ENCODE results near the gene PPP6R2. TPM values are rescaled to one million over a fixed set of nuclear protein-coding genes. Genes with fewer than 3 reads are reported as not detected.

PPP6R2 gene
- polyA plus RNA-seq, 2 donors: 30.2 to 38.2 TPM

DNA sequence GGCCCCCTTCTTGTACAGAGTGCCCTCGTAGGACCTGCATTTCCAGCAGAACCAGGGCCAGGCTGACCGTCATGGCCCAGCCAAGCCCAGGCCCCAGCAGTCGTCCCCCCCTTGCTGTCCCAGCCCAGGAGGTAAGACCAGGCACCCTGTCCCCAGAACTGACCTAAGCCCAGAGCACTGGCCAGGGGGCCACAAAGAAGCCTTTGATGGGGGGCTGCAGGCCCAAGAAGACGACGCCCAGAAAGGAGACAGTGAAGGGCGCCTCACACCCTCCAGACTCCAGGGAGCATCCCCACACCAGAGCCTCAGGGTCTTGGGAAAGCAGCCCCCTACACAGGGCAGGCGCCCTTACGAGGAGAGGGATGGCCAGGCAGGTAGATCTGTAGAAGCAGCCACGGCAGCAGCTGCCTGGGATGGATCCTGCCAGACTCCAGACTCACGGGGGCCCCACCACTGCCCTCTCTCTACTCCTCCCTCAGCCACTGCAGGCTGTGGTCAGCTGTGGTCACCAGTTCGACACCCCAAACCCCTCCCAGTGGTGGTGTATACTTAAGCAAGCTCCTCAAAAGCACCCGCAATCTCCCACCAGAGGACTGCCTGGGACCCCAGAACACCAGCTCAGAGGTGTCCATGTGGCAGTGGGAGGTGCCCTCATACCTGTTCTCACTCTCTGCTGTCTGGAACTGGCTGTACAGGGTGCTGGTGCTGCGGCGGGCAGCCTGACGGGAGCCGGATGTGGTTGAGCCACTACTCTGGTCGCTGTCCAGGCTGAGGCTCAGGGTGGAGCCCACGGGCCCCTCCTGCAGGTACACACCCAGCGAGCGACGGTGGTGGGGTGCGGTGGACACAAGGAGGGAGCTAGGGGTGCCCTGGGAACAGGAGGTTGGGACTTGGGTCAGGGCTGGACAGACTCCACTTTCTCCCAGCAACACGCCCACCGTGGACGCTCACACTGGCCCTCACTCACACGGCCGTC lies 104.7 kb downstream of the PPP6R2 start:
- Histone ChIP-seq H3K27ac (ENCODE audit: low read depth in 2 of 2, low read length in 1 of 2) (no peak overlapping the region), H3K9me3 (ENCODE audit: control insufficient read depth in 2 of 2, insufficient read depth in 1 of 2, low read depth in 1 of 2, low read length in 1 of 2) (peaks cover 0 to 4% of the 10 kb centered on the region in 2 donors), H3K4me3 (ENCODE audit: low read depth in 1 of 2, low read length in 2 of 2) (no peak overlapping the region), H3K4me1 (ENCODE audit: control insufficient read depth in 2 of 2, insufficient read depth in 2 of 2, low read length in 1 of 2) (no peaks in the 10 kb centered on the region), H3K27me3 (ENCODE audit: control insufficient read depth in 1 of 2, insufficient read depth in 2 of 2, low read length in 2 of 2) (no peaks in the 10 kb centered on the region), H3K36me3 (ENCODE audit: control insufficient read depth in 2 of 2, insufficient read depth in 2 of 2, low read length in 1 of 2) (peaks cover 15 to 44% of the 10 kb centered on the region in 2 donors)
- WGBS, 2 donors: 79 to 83% methylated on average over 27 of the region's 27 CpGs

DNA sequence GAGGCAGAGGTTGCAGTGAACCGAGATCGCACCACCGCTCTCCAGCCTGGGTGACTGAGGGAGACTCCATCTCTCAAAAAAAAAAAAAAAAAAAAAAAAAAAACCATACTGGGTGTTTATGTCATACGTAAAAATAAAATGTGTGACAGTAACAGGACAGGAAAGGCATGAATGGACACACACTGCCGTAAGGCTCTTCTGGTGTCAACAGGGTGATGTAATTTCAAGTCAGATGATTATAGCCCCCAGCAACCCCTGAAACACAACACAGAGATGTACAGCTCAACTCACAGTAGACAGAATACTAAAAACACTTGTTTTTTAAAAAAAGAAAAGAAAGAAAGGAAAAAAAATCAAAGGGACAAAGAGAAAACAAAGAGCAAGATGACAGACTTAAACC lies 109.5 kb downstream of the PPP6R2 start:
- H3K4me1 ChIP-seq (ENCODE audit: control insufficient read depth in 2 of 2, insufficient read depth in 2 of 2, low read length in 1 of 2): no peaks in the 10 kb centered on the region
- no peaks in the 10 kb centered on the region for H3K9me3 ChIP-seq (ENCODE audit: control insufficient read depth in 2 of 2, insufficient read depth in 1 of 2, low read depth in 1 of 2, low read length in 1 of 2)
- peaks cover 24 to 60% of the 10 kb centered on the region in 2 donors for H3K36me3 ChIP-seq (ENCODE audit: control insufficient read depth in 2 of 2, insufficient read depth in 2 of 2, low read length in 1 of 2)
- no peak overlapping the region for H3K27ac ChIP-seq (ENCODE audit: low read depth in 2 of 2, low read length in 1 of 2)
- H3K27me3 ChIP-seq (ENCODE audit: control insufficient read depth in 1 of 2, insufficient read depth in 2 of 2, low read length in 2 of 2): no peaks in the 10 kb centered on the region
- H3K4me3 ChIP-seq (ENCODE audit: low read depth in 1 of 2, low read length in 2 of 2): no peak overlapping the region
- whole genome bisulfite sequencing, 2 donors: 89 to 90% methylated on average over 5 of the region's 5 CpGs

DNA sequence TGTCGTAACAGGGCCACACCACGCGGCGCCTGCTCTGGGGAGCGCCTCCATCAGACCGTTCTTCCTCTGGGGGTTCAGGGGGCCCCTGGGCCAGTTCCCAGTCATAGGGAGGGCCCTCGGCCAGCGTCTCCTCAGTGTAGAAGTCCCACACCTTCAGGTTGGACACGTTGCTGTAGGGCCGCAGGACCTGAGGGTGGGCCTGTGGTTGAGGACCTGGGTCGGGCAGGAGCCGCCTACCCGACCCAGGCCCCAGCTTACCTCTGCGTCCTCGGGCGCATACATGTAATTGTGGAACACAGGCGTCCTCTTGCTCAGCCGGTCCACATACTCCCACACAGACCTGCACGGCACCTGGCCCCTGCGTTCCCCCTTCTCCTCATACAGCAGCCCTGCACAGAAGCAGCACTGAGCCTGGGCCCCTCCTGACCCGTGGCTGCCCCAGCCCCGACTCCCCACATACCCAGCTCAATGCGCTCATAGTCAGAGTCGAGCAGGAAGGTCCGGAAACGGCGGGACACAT lies 111.5 kb downstream of the PPP6R2 start:
- Histone ChIP-seq H3K4me3 (ENCODE audit: low read depth in 1 of 2, low read length in 2 of 2) (no peak overlapping the region), H3K27me3 (ENCODE audit: control insufficient read depth in 1 of 2, insufficient read depth in 2 of 2, low read length in 2 of 2) (no peaks in the 10 kb centered on the region), H3K9me3 (ENCODE audit: control insufficient read depth in 2 of 2, insufficient read depth in 1 of 2, low read depth in 1 of 2, low read length in 1 of 2) (no peaks in the 10 kb centered on the region), H3K36me3 (ENCODE audit: control insufficient read depth in 2 of 2, insufficient read depth in 2 of 2, low read length in 1 of 2) (peaks cover 19 to 65% of the 10 kb centered on the region in 2 donors), H3K27ac (ENCODE audit: low read depth in 2 of 2, low read length in 1 of 2) (no peak overlapping the region), H3K4me1 (ENCODE audit: control insufficient read depth in 2 of 2, insufficient read depth in 2 of 2, low read length in 1 of 2) (peaks cover 0 to 3% of the 10 kb centered on the region in 2 donors)
- 94% methylated on average over 27 of the region's 27 CpGs for WGBS, 2 donors

DNA sequence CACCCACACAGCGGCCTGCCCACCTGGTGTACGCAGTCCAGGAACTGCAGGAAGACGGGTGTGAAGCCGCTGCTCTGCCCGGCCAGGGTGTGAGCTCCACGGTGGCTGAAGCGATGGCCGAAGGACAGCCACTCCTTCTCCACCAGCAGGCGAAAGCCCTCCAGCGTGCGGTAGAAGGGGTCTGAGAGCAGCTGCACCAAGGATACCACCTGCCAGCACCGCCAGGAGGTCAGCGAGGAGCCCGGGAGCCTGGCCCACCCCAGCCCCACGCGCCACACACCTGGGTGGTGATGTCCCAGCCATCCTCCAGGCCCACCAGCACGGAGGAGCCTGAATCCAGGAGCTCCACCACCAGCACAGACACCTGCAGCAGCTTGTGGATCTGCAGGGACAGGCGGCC lies 112.1 kb downstream of the PPP6R2 start:
- Histone ChIP-seq H3K27me3 (ENCODE audit: control insufficient read depth in 1 of 2, insufficient read depth in 2 of 2, low read length in 2 of 2) (no peaks in the 10 kb centered on the region), H3K9me3 (ENCODE audit: control insufficient read depth in 2 of 2, insufficient read depth in 1 of 2, low read depth in 1 of 2, low read length in 1 of 2) (no peaks in the 10 kb centered on the region), H3K4me1 (ENCODE audit: control insufficient read depth in 2 of 2, insufficient read depth in 2 of 2, low read length in 1 of 2) (peaks cover 0 to 5% of the 10 kb centered on the region in 2 donors), H3K4me3 (ENCODE audit: low read depth in 1 of 2, low read length in 2 of 2) (no peak overlapping the region), H3K27ac (ENCODE audit: low read depth in 2 of 2, low read length in 1 of 2) (no peak overlapping the region), H3K36me3 (ENCODE audit: control insufficient read depth in 2 of 2, insufficient read depth in 2 of 2, low read length in 1 of 2) (peaks cover 19 to 69% of the 10 kb centered on the region in 2 donors)
- WGBS, 2 donors: 91 to 96% methylated on average over 13 to 18 of the region's 18 CpGs

DNA sequence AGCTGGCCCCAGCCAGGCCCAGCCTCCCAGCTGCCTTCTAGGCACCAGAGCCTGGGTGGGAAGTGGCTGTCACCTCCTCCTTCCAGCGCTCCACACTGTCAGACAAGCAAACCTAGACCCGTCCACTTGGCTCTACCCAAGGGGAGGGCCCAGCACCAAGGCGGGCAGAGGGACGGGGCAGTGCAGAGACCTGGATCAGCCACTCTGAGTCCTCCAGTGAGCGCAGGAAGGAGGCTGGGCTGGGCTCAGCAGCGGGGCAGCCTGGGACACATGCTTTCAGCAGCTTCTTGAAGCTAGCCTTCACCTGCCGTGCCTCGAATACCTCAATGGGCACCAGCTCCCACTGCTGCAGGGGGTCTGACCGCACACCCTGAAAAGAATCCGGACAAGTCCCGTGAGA lies 112.9 kb downstream of the PPP6R2 start:
- Histone ChIP-seq H3K27ac (ENCODE audit: low read depth in 2 of 2, low read length in 1 of 2) (no peak overlapping the region), H3K4me1 (ENCODE audit: control insufficient read depth in 2 of 2, insufficient read depth in 2 of 2, low read length in 1 of 2) (peaks cover 5 to 11% of the 10 kb centered on the region in 2 donors), H3K4me3 (ENCODE audit: low read depth in 1 of 2, low read length in 2 of 2) (no peak overlapping the region), H3K36me3 (ENCODE audit: control insufficient read depth in 2 of 2, insufficient read depth in 2 of 2, low read length in 1 of 2) (peaks cover 19 to 73% of the 10 kb centered on the region in 2 donors), H3K9me3 (ENCODE audit: control insufficient read depth in 2 of 2, insufficient read depth in 1 of 2, low read depth in 1 of 2, low read length in 1 of 2) (no peaks in the 10 kb centered on the region), H3K27me3 (ENCODE audit: control insufficient read depth in 1 of 2, insufficient read depth in 2 of 2, low read length in 2 of 2) (no peaks in the 10 kb centered on the region)
- 94 to 97% methylated on average over 11 of the region's 11 CpGs for WGBS, 2 donors

DNA sequence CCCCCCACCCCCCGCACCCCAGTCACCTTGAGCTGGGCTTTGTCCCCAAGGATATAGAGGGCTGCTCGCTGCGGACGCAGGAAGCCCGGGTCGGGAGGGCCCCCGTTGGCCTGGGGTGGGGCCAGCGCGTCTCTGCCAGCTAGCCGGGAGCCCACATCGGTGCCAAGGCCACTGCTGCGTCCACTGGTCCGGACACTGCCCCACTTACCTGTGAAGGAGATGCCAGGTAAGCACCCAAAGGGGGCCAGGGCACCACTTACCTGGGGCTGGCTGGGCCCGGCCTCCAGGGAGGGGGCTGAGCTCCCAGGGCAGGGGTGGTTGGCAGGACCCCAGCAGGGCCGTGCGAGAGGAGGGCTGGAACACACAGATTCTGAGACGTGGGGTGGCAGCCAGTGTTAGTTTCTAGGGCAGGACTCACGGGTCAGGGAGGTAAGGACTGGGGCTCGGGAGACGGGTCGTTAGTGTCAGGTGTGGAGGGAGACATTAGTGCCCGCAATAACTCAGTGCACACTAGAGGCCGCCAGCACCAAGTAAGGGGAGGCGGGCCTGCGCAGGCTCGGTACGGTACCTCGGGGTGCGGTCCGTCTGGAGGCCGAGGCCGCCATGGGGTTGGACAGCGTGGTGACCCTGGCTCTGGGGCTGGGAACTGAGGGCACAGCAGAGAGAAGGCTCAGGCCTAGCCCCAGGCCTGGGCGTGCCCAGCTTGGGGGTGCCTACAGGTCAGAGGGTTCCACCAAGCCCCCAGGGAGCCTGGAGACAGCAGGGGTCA lies 113.5 kb downstream of the PPP6R2 start:
- Histone ChIP-seq H3K9me3 (ENCODE audit: control insufficient read depth in 2 of 2, insufficient read depth in 1 of 2, low read depth in 1 of 2, low read length in 1 of 2) (no peaks in the 10 kb centered on the region), H3K4me1 (ENCODE audit: control insufficient read depth in 2 of 2, insufficient read depth in 2 of 2, low read length in 1 of 2) (peaks cover 5 to 17% of the 10 kb centered on the region in 2 donors), H3K27ac (ENCODE audit: low read depth in 2 of 2, low read length in 1 of 2) (no peak overlapping the region), H3K27me3 (ENCODE audit: control insufficient read depth in 1 of 2, insufficient read depth in 2 of 2, low read length in 2 of 2) (no peaks in the 10 kb centered on the region), H3K36me3 (ENCODE audit: control insufficient read depth in 2 of 2, insufficient read depth in 2 of 2, low read length in 1 of 2) (peaks cover 23 to 79% of the 10 kb centered on the region in 2 donors), H3K4me3 (ENCODE audit: low read depth in 1 of 2, low read length in 2 of 2) (no peak overlapping the region)
- 85 to 89% methylated on average over 34 of the region's 34 CpGs for WGBS, 2 donors

DNA sequence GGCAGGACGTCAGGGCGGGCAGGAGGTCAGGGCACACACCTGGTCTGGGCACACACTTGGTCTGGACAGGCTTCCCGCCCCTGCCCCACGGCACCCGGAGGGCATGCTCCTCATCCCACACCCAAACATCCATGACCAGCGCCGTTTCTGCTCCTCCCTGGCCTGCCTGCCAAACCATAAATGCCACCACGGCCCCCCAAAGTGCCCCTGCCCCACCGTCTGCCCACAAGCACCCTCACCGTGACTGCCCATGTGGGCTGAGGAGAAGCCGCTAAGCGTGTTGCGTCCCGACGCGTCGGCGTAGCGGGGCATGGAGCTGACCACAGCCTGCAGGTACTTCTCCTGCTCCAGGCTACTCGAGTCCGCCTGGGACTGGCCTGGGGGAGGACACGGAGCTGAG lies 115.9 kb downstream of the PPP6R2 start:
- no peaks in the 10 kb centered on the region for H3K27me3 ChIP-seq (ENCODE audit: control insufficient read depth in 1 of 2, insufficient read depth in 2 of 2, low read length in 2 of 2)
- H3K27ac ChIP-seq (ENCODE audit: low read depth in 2 of 2, low read length in 1 of 2): no peak overlapping the region
- H3K4me3 ChIP-seq (ENCODE audit: low read depth in 1 of 2, low read length in 2 of 2): no peak overlapping the region
- peaks cover 29 to 95% of the 10 kb centered on the region in 2 donors for H3K36me3 ChIP-seq (ENCODE audit: control insufficient read depth in 2 of 2, insufficient read depth in 2 of 2, low read length in 1 of 2)
- H3K9me3 ChIP-seq (ENCODE audit: control insufficient read depth in 2 of 2, insufficient read depth in 1 of 2, low read depth in 1 of 2, low read length in 1 of 2): no peaks in the 10 kb centered on the region
- 91 to 92% methylated on average over 22 of the region's 22 CpGs for WGBS, 2 donors
- peaks cover 5 to 19% of the 10 kb centered on the region in 2 donors for H3K4me1 ChIP-seq (ENCODE audit: control insufficient read depth in 2 of 2, insufficient read depth in 2 of 2, low read length in 1 of 2)

DNA sequence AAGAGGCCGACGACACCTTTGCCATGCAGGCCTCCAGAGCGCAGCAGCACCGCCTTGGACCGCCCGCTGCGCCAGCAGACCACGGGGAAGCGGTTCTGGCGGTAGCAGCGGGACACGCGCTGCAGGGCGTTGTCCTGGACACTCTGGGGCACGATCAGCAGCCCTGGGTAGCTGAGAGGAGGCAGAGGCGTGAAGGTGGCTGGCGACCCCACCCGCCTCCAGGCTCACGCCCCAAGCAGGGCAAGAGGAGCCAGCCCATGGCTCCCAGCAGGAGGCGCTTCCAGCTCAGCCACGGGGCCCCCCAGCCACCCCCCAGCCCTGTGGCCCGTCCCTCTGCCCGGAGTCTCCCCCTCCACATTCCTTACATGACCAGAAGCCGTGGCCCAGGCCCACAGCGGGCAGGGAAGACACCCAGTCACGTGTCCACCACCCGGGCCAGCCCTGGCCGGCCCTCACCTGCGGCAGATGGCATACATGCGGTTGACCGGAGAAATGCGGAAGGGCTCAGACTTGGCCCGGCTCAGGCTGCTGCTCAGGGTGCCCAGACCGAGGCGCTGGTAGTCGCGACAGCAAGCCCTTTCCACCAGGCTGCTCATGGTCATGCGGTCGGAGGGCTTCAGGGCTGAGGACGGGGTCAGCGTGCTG lies 116.5 kb downstream of the PPP6R2 start:
- Histone ChIP-seq H3K27ac (ENCODE audit: low read depth in 2 of 2, low read length in 1 of 2) (no peak overlapping the region), H3K9me3 (ENCODE audit: control insufficient read depth in 2 of 2, insufficient read depth in 1 of 2, low read depth in 1 of 2, low read length in 1 of 2) (no peaks in the 10 kb centered on the region), H3K36me3 (ENCODE audit: control insufficient read depth in 2 of 2, insufficient read depth in 2 of 2, low read length in 1 of 2) (peaks cover 23 to 95% of the 10 kb centered on the region in 2 donors)

DNA sequence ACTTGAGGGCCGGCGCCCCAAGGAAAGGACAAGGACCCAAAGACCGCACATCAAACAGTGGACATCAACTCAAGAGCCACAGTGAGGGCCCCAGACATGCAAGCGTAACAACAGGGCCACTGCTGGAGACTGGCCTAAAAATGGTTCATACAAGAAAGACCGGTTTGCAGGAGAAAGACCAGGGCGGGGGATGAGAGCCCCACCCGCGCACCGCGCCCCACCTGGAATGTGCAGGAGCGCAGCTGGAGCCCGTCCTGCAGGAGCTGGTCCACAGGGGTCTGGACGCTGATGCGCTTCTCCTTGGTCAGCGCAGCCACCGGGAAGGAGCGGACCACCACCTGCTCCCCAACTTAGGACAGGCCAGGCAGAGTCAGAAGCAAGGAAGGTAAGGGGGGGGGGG lies 117.8 kb downstream of the PPP6R2 start:
- peaks cover 5 to 19% of the 10 kb centered on the region in 2 donors for H3K4me1 ChIP-seq (ENCODE audit: control insufficient read depth in 2 of 2, insufficient read depth in 2 of 2, low read length in 1 of 2)
- H3K27ac ChIP-seq (ENCODE audit: low read depth in 2 of 2, low read length in 1 of 2): peak overlapping the region; percentile 84 to 89
- WGBS, 2 donors: 53 to 87% methylated on average over 17 of the region's 17 CpGs
- H3K27me3 ChIP-seq (ENCODE audit: control insufficient read depth in 1 of 2, insufficient read depth in 2 of 2, low read length in 2 of 2): no peaks in the 10 kb centered on the region
- H3K4me3 ChIP-seq (ENCODE audit: low read depth in 1 of 2, low read length in 2 of 2): no peak overlapping the region
- no peaks in the 10 kb centered on the region for H3K9me3 ChIP-seq (ENCODE audit: control insufficient read depth in 2 of 2, insufficient read depth in 1 of 2, low read depth in 1 of 2, low read length in 1 of 2)
- peaks cover 16 to 95% of the 10 kb centered on the region in 2 donors for H3K36me3 ChIP-seq (ENCODE audit: control insufficient read depth in 2 of 2, insufficient read depth in 2 of 2, low read length in 1 of 2)

More for the DNA sequence above, 116.5 kb downstream of the PPP6R2 start:
- H3K27me3 ChIP-seq (ENCODE audit: control insufficient read depth in 1 of 2, insufficient read depth in 2 of 2, low read length in 2 of 2): no peaks in the 10 kb centered on the region
- 94 to 95% methylated on average over 37 to 41 of the region's 41 CpGs for WGBS, 2 donors
- no peak overlapping the region for H3K4me3 ChIP-seq (ENCODE audit: low read depth in 1 of 2, low read length in 2 of 2)
- peaks cover 5 to 19% of the 10 kb centered on the region in 2 donors for H3K4me1 ChIP-seq (ENCODE audit: control insufficient read depth in 2 of 2, insufficient read depth in 2 of 2, low read length in 1 of 2)
